ENCODE results near the gene CERT1. TPM values are rescaled to one million over a fixed set of nuclear protein-coding genes. Genes with fewer than 3 reads are reported as not detected.

CERT1 gene, protein sequence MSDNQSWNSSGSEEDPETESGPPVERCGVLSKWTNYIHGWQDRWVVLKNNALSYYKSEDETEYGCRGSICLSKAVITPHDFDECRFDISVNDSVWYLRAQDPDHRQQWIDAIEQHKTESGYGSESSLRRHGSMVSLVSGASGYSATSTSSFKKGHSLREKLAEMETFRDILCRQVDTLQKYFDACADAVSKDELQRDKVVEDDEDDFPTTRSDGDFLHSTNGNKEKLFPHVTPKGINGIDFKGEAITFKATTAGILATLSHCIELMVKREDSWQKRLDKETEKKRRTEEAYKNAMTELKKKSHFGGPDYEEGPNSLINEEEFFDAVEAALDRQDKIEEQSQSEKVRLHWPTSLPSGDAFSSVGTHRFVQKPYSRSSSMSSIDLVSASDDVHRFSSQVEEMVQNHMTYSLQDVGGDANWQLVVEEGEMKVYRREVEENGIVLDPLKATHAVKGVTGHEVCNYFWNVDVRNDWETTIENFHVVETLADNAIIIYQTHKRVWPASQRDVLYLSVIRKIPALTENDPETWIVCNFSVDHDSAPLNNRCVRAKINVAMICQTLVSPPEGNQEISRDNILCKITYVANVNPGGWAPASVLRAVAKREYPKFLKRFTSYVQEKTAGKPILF
- total RNA-seq (2022; extraction: Qiagen RNA extraction; ENCODE audit: low read depth), result 23.2 to 32.5 TPM (median 27.8 TPM) in 5 replicates

DNA sequence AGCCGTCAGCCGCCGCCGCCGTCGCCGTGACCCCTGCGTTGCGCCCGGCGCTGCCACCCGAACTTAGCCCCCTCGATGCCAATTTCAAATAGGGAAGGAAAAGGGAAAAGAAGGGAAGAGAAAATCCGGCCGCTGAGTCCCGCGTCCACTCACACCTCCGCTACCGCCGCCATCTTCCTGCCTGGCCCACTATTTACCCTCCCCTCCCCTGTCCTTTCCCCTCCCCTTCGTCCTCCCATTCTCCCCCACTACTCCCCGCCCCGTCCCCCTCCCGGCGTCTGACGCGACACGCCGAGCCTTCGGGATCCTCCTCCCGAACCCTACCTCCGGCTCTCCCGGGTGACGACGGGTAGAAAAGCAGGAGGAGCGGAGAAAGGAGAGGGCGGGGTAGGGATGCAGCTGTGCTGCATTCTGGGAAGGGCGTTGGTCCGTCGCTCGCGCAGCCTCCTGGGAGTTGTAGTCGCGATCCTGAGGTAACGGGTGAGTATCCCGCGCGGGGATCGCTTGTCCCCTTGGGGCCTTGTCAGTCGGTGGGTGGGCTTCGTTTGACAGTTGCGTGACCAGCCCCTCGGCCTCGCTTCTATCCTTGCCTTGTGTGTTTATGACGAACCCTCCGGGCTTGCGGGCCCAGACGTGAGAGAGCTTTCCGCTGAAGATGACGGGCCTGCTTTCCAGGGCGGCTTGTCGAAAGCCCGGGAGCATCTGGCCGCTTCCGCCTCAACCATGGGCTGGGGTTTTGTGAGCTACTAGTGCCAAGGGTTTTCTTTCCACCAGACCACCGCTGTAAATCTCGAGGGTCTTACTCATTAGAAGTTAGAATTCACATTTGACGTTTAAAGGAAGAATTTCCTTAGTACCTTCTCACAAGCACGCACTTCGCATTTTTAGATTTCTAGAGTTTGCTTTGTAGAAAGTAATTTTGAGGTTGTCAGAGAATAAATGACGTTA is at the start of gene CERT1, which contains the start of gene POLK:
Gene CERT1 (minus strand): TSS at position 195 of the 948 bp plus-strand sequence. CDS start 422 bp downstream, outside the sequence.
Gene POLK (plus strand): TSS at position 457 of the 948 bp plus-strand sequence.

DNA sequence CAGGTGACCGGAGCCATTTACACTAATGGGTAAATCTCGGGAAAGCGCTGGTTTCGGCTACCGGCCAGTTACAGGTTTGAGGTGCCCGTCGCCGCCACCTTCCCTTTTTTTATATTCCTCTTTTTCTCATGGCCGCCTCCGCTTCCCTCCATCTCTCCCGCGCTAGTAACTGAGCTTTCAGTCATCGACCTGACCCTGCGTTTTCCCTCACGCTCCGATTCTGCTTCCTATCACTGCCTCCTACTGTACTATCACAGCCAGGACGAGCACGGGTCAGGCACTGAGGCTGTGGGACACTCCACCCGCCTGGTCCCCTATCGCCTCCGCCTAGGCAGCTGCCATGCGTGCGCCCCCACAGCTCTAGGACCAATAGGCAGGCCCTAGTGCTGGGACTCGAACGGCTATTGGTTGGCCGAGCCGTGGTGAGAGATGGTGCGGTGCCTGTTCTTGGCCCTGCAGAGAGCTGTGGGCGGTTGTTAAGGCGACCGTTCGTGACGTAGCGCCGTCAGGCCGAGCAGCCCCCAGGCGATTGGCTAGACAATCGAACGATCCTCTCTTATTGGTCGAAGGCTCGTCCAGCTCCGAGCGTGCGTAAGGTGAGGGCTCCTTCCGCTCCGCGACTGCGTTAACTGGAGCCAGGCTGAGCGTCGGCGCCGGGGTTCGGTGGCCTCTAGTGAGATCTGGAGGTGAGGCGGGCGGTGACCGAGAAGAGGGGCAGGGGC is 174.7 kb downstream of the CERT1 start, which contains the start of gene HMGCR:
Gene HMGCR (plus strand): TSS at position 606 of the 722 bp plus-strand sequence. CDS start 5,386 bp downstream, outside the sequence.

Other genes with a start within 250 kb of the CERT1 start
- gene HMGCR, start 174.4 kb downstream of the CERT1 start, total RNA-seq (2022; extraction: Qiagen RNA extraction; ENCODE audit: low read depth), result 29.1 to 38.4 TPM (median 29.9 TPM) in 5 replicates
- 8.3 to 14.0 TPM (median 11.7 TPM) in 5 replicates for gene POLK, start 262 bp upstream of the CERT1 start, total RNA-seq (2022; extraction: Qiagen RNA extraction; ENCODE audit: low read depth)
- gene ANKDD1B, start 99.8 kb upstream of the CERT1 start, total RNA-seq (2022; extraction: Qiagen RNA extraction; ENCODE audit: low read depth), result 0.06 to 0.11 TPM (median 0.08 TPM) in 3 of 5 replicates, not detected in the others
- gene POC5, start 205.8 kb upstream of the CERT1 start, total RNA-seq (2022; extraction: Qiagen RNA extraction; ENCODE audit: low read depth), result 8.7 to 12.8 TPM (median 10.2 TPM) in 5 replicates

Data from A549 treated with CpdA at 1 μM for 4 hours (cell line).